ENCODE measurements around the gene NIT1.

Gene NIT1

GRCh38 chr1:161127649-161128048 lies 9.7 kb downstream of the NIT1 start:
- POLR2A ChIA-PET, result no interaction called here
- CTCF ChIA-PET, result interaction anchor here (1.2 to 2.2 kb wide), 5 partner anchors 8 to 29 kb away, joined by 3 to 9 read pairs (median 5); partner anchors contain the start of genes KLHDC9, NIT1 and PFDN2
- no peak for DNase-seq (ENCODE audit: extremely low spot score)
- TF ChIP-seq, protein P1, sequence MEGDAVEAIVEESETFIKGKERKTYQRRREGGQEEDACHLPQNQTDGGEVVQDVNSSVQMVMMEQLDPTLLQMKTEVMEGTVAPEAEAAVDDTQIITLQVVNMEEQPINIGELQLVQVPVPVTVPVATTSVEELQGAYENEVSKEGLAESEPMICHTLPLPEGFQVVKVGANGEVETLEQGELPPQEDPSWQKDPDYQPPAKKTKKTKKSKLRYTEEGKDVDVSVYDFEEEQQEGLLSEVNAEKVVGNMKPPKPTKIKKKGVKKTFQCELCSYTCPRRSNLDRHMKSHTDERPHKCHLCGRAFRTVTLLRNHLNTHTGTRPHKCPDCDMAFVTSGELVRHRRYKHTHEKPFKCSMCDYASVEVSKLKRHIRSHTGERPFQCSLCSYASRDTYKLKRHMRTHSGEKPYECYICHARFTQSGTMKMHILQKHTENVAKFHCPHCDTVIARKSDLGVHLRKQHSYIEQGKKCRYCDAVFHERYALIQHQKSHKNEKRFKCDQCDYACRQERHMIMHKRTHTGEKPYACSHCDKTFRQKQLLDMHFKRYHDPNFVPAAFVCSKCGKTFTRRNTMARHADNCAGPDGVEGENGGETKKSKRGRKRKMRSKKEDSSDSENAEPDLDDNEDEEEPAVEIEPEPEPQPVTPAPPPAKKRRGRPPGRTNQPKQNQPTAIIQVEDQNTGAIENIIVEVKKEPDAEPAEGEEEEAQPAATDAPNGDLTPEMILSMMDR (IDR thresholded peaks at IDR 0.05; ENCODE audit: control extremely low read depth, extremely low read depth, low read depth, missing control alignments), result no peak

DNA sequence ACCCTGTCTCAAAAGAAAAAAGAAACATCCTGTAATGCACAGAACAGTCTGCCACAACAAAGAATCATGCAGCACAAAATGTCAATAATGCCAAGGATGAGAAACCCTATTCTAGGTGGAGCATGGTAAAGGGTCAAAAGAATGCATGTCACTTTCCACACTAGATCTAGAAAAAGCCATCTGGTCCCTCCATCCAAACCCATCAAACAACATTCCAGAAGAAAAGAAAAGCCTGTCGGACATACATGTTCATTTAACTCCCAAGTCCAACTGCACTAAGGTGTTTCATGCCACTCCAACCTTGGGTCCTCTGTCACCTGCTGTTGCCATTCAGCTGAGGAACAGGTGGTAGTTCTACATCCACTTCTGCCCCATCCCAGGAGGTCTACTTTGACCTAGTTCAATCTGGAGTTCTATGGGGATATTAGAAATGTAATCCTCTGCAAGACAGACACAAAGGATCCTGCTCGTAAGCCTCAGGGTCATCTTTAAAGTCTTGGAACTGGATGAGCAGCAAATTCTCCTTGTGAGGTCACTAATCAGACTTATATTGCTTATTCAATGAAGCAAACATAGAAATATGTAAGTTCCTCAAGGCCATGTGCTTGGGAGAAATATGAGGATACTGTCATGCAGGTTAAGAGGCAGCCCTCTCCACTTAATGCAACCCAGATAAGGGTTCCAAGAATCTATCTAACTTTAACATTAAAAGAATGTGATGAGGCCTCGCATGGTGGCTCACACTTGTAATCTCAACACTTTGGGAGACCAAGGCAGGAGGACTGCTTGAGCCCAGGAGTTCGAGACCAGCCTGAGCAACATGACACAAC lies 10.9 kb downstream of the NIT1 start:
- ChIA-PET CTCF (interaction anchor here (1.2 to 1.6 kb wide), 3 partner anchors 10 to 33 kb away, joined by 3 to 4 read pairs (median 3); partner anchors contain the start of gene KLHDC9), POLR2A (no interaction called here)
- TF ChIP-seq, protein P1 (IDR thresholded peaks at IDR 0.05; ENCODE audit: control extremely low read depth, extremely low read depth, low read depth, missing control alignments), result no peak
- DNase-seq (ENCODE audit: extremely low spot score), result no peak

GRCh38 chr1:161130266-161130665 lies 12.4 kb downstream of the NIT1 start:
- TF ChIP-seq, protein P1 (IDR thresholded peaks at IDR 0.05; ENCODE audit: control extremely low read depth, extremely low read depth, low read depth, missing control alignments), result no peak
- ChIA-PET POLR2A (no interaction called here), CTCF (interaction anchor here (1.1 kb wide), 1 partner anchor 11 kb away, joined by 3 read pairs; no protein-coding TSS in a partner anchor)
- DNase-seq (ENCODE audit: extremely low spot score), result no peak

DNA sequence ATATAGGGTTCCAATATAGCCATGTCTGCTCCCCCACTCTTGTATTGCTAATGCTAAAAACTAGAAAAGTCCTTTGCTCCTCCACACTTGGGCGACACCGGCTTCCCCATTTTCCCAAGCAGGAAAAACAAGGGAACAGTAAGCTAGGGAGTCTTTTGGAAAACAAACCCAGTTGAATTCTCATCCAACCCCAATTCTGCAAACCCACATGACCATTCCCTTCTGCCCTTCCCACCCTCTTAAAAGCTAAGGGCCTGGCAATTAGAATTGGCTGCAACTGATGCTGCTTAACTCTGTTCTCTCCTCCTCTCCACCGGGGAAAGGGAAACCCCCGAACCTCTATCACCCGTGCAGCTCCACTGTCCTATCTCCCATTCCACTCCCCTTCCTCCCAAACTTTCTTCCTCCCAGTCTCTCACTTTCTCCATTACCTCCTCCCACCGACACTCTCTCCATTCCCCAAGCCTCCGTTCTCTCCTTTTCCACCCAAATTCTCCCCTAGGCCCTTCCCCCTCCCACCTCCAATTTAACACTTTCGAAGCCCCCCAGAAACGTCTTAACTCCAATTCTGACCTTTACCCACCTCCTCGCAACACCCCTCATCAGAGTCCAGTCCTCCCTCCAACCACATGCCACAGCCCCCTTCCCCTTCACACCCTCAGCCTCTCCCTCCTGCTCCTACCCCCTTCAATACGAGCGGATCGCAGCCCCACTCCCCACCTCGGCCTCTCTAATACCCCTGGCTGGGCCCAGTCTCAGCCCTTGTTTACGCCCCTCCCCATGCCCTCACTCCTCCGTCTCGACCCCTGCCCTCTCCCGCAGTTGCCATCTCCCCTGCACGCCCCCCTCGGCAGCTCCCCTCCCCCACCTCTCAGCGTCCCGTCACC lies 13.9 kb downstream of the NIT1 start:
- POLR2A ChIA-PET, result interaction anchor here (0.6 to 1.3 kb wide), 8 partner anchors 10 to 1217 kb away, joined by 3 to 14 read pairs (median 4); partner anchors contain the start of gene USP21
- DNase-seq (ENCODE audit: extremely low spot score), result peak; percentile 35
- TF ChIP-seq, protein P1 (IDR thresholded peaks at IDR 0.05; ENCODE audit: control extremely low read depth, extremely low read depth, low read depth, missing control alignments), result no peak
- CTCF ChIA-PET, result interaction anchor here (1.1 to 4.0 kb wide), 10 partner anchors 9 to 60 kb away, joined by 3 to 18 read pairs (median 5); partner anchors contain the start of gene KLHDC9

DNA sequence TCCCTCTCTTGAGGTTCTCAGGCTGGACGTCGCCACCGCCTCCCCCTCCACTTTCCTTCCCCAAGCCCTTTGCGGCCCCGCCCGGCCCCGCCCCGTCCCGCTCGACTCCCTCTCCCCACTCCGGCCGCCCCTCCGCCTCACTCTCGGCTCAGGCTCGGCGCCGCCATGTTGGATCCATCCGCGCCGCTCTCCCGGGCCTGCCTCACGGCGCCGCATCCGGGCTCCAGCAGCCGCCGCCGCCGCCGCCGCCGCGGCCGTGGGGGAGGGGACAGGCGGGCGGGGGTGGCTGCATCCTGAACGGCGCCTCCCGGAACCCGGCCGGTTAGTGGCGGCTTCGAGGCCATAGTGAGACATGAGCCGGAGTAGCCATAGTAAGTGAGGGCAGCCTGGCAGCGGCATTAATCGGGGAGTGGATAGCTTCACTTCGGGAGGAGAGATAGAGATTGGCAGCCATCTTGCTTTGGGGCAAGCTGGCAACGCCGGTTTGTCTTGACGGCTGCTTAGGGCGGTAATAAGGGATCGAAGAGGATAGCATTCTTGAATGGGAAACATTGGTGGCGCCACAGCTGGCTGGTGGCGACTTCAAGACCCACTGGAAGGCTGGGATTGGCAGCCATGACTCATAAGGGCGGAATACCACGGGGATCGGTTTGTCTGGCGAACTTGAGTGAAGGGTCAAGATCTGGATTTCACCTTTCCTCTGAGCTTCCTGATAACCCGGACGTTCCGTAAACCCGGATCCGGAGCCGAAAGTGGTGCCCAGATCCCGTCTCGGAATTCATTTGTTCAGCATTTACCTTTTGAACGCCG lies 14.7 kb downstream of the NIT1 start, which contains the start of gene DEDD:
Gene DEDD, minus strand, starts transcription at position 258 of the 810 bp plus-strand sequence. CDS start 8,205 bp downstream, outside the sequence.
- POLR2A ChIA-PET, result interaction anchor here (0.6 to 1.3 kb wide), 11 partner anchors 11 to 1218 kb away, joined by 3 to 14 read pairs (median 4); partner anchors contain the start of genes UFC1, USF1 and USP21
- TF ChIP-seq, protein P1 (IDR thresholded peaks at IDR 0.05; ENCODE audit: control extremely low read depth, extremely low read depth, low read depth, missing control alignments), result no peak
- CTCF ChIA-PET, result interaction anchor here (0.8 to 4.0 kb wide), 15 partner anchors 7 to 100 kb away, joined by 3 to 18 read pairs (median 5); partner anchors contain the start of genes KLHDC9 and USF1
- peak; percentile 93 for DNase-seq (ENCODE audit: extremely low spot score)
